Sigmoid colon (tissue), 4 donors: ENCODE results near the gene S100A3.

Source experiments
- CTCF ChIP-seq, 4 experiments: fragments of 450-650 bp in 3 of 4; fragments of 200-600 bp in 1 of 4; IDR thresholded peaks; one replicate each; pipeline ENCODE4 v1.5.1; 2016 to 2019; ENCODE audit warnings: antibody characterized with exemption in 4 of 4, mild to moderate bottlenecking in 3 of 4, moderate library complexity in 2 of 4
- POLR2A ChIP-seq, 2 donors: fragments of 450-650 bp; IDR thresholded peaks; one replicate each; pipeline ENCODE4 v1.6.1; 2016; ENCODE audit warnings: antibody characterized with exemption in 2 of 2, mild to moderate bottlenecking in 2 of 2, moderate library complexity in 2 of 2
- POLR2AphosphoS5 ChIP-seq, 4 donors: sonication (generic); formaldehyde crosslinking; IDR thresholded peaks; one replicate each; pipeline ENCODE4 v1.6.1; 2017; ENCODE audit warnings: antibody characterized with exemption in 4 of 4

- TF ChIP-seq CTCF (IDR thresholded peaks at IDR 0.05) (no peak), POLR2A (IDR thresholded peaks at IDR 0.05) (no peak), POLR2AphosphoS5 (IDR thresholded peaks at IDR 0.05) (no peak)
Measured at GRCh38 chr1:153586347-153586746, 37.3 kb upstream of the S100A3 start.
